Measurements from ENCODE around the gene FGD3.

GRCh38 chr9:93004561-93004960, 57.2 kb downstream of the FGD3 start:
- TF ChIP-seq, protein P1, sequence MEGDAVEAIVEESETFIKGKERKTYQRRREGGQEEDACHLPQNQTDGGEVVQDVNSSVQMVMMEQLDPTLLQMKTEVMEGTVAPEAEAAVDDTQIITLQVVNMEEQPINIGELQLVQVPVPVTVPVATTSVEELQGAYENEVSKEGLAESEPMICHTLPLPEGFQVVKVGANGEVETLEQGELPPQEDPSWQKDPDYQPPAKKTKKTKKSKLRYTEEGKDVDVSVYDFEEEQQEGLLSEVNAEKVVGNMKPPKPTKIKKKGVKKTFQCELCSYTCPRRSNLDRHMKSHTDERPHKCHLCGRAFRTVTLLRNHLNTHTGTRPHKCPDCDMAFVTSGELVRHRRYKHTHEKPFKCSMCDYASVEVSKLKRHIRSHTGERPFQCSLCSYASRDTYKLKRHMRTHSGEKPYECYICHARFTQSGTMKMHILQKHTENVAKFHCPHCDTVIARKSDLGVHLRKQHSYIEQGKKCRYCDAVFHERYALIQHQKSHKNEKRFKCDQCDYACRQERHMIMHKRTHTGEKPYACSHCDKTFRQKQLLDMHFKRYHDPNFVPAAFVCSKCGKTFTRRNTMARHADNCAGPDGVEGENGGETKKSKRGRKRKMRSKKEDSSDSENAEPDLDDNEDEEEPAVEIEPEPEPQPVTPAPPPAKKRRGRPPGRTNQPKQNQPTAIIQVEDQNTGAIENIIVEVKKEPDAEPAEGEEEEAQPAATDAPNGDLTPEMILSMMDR (IDR thresholded peaks at IDR 0.05) = no peak
- TF ChIP-seq EZH2 (IDR thresholded peaks at IDR 0.05; ENCODE audit: borderline replicate concordance, insufficient read depth, low read depth, low read length, poor library complexity, severe bottlenecking) = no peak

Measured in B cell (primary cell).